ENCODE data around the gene FLNB.

FLNB gene

DNA sequence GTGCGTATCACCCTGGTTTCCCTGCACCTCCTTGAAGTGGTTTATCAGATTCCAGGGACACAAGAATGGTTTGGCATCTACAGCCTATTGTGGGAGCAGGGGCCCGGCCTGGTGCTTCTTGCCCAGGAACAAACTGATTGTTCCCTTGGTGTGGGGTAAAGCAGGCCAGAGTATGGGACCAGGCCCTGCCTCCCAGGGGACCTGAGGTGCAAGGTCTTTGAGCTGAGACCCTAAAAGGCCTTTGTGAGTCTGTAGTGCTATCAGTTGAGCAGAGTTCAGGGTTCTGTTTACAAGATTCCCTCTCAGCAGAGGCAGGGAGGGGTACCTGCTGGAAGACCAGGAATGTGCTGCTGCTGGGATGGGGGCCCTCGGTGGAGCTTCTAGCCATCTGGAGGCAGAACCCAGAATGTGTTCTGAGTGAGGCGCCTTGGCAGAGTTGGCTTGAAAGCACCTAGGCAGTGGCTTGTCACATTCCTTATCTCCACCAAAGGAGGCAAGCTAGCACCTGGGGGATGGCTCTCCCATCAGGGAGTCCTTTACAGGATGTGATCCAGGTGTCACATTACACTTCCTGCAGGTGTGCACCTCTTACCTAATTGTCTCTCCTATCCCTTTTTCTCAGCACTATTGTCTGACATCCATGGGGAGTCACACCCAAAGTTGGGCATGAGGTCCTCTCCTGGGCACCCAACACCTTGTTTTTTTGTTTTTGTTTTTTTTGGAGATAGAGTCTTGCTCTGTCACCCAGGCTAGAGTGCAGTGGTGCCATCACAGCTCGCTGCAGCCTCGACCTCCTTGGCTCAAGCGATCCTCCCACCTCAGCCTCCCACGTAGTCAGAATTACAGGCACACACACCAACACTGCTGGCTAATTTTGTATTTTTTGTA lies 13.1 kb downstream of the FLNB start:
- no peak overlapping the region for H3K4me3 ChIP-seq (ENCODE audit: control insufficient read depth, low read depth, low read length)
- DNase-seq (ENCODE audit: low read depth) = no peak
- TF ChIP-seq, protein P1, sequence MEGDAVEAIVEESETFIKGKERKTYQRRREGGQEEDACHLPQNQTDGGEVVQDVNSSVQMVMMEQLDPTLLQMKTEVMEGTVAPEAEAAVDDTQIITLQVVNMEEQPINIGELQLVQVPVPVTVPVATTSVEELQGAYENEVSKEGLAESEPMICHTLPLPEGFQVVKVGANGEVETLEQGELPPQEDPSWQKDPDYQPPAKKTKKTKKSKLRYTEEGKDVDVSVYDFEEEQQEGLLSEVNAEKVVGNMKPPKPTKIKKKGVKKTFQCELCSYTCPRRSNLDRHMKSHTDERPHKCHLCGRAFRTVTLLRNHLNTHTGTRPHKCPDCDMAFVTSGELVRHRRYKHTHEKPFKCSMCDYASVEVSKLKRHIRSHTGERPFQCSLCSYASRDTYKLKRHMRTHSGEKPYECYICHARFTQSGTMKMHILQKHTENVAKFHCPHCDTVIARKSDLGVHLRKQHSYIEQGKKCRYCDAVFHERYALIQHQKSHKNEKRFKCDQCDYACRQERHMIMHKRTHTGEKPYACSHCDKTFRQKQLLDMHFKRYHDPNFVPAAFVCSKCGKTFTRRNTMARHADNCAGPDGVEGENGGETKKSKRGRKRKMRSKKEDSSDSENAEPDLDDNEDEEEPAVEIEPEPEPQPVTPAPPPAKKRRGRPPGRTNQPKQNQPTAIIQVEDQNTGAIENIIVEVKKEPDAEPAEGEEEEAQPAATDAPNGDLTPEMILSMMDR (conservative IDR thresholded peaks at IDR 0.05; ENCODE audit: control insufficient read depth, insufficient read depth, low read depth, low read length) = no peak

DNA sequence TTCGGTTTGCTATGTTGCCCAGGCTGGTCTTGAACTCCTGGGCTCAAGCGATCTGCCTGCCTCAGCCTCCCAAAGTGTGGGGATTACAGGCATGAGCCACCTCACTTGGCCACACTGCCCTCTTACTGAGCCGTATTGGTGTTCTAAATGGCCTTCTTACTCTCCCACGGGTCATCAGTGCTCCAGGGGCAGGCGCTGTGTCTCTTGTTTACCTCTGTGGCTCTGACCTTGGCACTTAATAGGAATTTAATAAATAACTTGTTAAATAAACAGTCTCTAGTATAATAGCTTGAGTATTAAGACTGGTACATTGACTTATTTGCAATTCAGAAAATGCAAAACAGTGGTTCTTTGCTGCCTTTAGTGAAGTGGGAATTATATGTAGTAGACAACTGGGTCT lies 13.7 kb downstream of the FLNB start:
- TF ChIP-seq, protein P1 (conservative IDR thresholded peaks at IDR 0.05; ENCODE audit: control insufficient read depth, insufficient read depth, low read depth, low read length) = no peak
- no peak for DNase-seq (ENCODE audit: low read depth)

DNA sequence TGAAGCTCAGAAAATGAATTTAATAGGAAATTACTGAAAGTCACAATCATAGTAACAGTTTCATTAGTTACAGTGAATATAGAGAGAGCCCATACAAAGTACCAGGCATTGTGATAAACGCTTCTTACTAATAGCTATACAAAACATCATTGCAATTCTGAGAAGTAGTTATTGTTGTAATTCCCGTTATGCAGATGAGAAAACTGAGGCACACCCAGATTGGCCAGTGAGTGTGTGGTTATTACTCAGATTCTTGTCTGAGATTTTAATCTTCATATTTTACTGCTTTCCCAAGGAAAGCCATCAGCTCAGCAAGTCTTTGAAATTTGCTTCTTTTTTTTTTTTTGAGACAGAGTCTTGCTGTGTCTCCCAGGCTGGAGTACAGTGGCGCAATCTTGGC lies 14.3 kb downstream of the FLNB start:
- no peak overlapping the region for H3K4me3 ChIP-seq (ENCODE audit: control insufficient read depth, low read depth, low read length)
- TF ChIP-seq, protein P1 (conservative IDR thresholded peaks at IDR 0.05; ENCODE audit: control insufficient read depth, insufficient read depth, low read depth, low read length) = no peak
- DNase-seq (ENCODE audit: low read depth) = no peak

More for the DNA sequence above, 13.7 kb downstream of the FLNB start:
- H3K4me3 ChIP-seq (ENCODE audit: control insufficient read depth, low read depth, low read length) = no peak overlapping the region

DNA sequence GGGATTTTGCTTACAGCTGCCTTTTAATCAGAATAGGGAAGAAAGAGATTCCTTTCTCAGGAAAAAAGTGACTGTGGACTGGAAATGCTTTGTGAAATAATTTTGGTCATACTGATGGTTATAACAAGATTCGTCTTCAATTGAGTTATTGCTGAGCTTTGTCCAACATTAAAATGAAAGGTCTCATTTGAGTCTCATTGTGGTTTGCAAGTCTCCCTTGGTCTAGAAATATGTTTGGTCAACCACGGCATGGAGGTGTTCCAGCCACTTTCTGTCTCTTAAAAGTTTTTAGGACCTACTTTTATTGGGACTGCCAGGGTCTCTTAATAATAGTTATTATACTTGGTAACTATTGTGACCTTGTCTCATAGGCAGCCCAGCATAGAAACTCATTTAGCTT lies 15.3 kb downstream of the FLNB start:
- no peak overlapping the region for H3K4me3 ChIP-seq (ENCODE audit: control insufficient read depth, low read depth, low read length)
- TF ChIP-seq, protein P1 (conservative IDR thresholded peaks at IDR 0.05; ENCODE audit: control insufficient read depth, insufficient read depth, low read depth, low read length) = no peak
- no peak for DNase-seq (ENCODE audit: low read depth)

DNA sequence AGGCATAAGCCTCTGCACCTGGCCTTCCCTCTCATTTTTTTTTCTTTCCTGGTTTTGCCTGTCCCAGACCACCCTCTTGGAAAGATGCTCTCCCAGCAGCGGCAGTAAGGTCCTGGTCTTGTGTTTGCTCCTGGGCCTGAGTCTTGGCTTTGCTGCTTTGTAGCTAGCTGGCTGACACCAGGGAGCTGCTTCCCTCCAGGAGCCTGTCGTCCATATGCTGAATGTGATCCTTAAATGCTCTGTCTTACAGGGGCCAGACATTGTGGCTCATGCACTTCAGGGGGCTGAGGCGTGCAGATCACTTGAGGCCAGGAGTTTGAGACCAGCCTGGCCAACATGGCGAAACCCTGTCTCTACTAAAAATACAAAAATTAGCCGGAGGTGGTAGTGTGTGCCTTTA lies 17.2 kb downstream of the FLNB start:
- H3K4me3 ChIP-seq (ENCODE audit: control insufficient read depth, low read depth, low read length) = no peak overlapping the region
- no peak for DNase-seq (ENCODE audit: low read depth)
- TF ChIP-seq, protein P1 (conservative IDR thresholded peaks at IDR 0.05; ENCODE audit: control insufficient read depth, insufficient read depth, low read depth, low read length) = no peak

DNA sequence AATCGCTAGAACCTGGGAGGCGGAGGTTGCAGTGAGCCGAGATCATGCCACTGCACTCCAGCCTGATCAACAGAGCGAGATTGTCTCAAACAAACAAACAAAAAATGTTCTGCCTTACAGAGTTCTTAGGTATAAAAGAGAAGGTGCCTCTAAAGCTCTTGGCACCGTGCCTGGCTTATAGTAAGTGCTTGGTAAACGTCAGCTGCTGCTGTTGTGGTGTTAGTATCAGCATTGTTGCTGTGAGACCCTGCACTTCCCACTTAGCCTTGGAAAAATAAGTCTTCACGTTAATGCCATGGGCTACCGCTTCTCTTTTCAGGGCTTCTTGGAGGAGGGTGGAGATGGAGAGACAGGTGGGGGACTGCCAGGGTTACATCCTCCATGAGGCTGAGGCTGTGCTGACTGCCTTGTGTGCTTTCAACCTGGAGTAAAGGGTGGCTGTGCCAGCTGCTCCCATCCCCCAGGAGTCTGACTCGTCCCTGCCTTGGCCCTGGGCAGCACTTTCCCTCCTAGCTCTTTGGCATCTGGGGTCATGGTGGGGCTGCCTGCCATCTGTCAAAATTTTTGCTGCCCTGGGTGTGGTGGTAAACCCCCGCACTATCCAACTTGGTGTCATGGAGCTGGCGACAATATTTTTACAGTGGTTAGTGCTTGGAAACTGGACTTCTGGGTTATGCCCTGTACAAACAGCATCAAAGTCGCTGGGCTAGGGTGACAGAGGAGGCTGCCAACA lies 17.8 kb downstream of the FLNB start:
- no peak for DNase-seq (ENCODE audit: low read depth)
- H3K4me3 ChIP-seq (ENCODE audit: control insufficient read depth, low read depth, low read length) = no peak overlapping the region
- TF ChIP-seq, protein P1 (conservative IDR thresholded peaks at IDR 0.05; ENCODE audit: control insufficient read depth, insufficient read depth, low read depth, low read length) = no peak
